Muscle of back (tissue), 11 donors: ENCODE measurements around the gene TMEM184A. TPM values are rescaled to one million over a fixed set of nuclear protein-coding genes. Genes with fewer than 3 reads are reported as not detected.
A peak's percentile ranks its signal among the peaks of the same experiment; 100 is the strongest.

Experiments used
- DNase-seq, 3 donors: peaks; one replicate each; pipeline versions ENCODE4 v3.0.0 to v3.0.0-alpha.2; 2013
- polyA plus RNA-seq, 10 donors: library from polyadenylated mRNA; unstranded; fragments of 120-200 nt; gene quantifications; one replicate each; pipeline ENCODE4 v1.2.1, GENCODE V29; 2013; ENCODE audit not compliant: insufficient read length in 10 of 10

TMEM184A gene
- polyA plus RNA-seq, 10 donors = 0.42 to 1.6 (median 0.67) TPM

DNA sequence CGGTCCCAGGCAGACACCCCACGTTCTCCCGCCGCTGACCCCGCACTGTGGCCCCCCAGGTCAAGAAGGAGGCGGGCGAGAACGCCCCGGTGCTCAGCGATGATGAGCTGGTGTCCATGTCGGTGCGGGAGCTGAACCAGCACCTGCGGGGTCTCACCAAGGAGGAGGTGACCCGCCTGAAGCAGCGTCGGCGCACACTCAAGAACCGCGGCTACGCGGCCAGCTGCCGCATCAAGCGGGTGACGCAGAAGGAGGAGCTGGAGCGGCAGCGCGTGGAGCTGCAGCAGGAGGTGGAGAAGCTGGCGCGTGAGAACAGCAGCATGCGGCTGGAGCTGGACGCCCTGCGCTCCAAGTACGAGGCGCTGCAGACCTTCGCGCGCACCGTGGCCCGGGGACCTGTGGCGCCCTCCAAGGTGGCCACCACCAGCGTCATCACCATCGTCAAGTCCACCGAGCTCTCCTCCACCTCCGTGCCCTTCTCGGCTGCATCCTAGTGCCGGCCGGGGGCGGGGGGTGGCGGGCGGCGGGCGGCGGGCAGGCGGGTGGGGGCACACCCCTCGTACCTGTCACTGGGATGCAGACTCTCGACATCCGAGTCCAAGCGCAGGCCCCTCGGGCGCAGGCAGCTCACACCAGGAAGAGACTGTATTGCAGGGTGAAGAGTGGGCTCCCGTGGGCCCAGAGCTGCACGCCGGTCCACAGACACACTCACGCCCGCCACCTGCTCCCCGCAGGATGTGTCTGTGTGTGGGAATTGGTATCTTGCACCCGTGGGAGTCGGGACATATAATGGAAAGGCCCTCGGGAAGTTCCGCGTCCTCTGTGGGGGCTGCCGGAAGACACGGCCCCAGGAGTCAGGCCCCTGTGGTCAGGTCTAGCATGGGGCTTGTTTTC lies 15.9 kb downstream of the TMEM184A start:
- DNase-seq = no peak

DNA sequence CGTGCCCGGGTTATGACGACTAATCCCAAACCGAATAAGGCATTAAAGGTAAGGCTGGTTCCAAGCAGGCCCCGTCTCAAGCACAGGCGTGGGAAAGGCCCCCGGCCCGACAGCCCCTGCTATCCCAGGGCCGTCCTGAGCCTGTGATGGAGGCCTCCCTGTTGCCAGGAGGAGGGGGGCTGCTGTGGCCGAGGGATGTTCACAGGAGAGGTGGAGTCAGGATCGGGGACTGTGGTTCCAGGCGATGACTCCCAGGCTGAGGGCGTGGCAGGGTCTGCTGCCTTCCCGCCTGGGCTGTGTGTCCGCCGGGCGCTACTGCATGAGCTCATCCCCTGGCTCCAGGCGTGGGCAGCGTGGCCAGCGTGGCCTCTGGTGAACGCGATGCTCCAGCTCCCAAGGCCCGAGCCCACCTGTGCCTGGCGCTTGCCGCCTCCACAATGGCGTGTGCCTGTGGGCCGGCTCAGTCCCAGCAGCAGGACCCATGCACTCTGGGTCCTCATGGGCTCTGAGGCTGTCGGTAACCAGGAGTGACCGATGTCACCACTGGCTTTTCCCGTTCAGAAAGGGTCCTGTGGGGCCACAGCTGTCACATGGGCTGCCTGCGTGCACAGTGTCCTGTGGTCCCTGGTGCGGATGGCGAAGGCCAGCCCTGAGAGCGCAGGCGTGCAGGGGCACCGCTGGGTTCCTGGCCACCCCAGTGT lies 16.7 kb downstream of the TMEM184A start:
- peak in 1 of 3 donors; percentile 56 for DNase-seq

- no peak for DNase-seq
Measured at GRCh38 chr7:1538544-1539180, 17.3 kb downstream of the TMEM184A start.

DNA sequence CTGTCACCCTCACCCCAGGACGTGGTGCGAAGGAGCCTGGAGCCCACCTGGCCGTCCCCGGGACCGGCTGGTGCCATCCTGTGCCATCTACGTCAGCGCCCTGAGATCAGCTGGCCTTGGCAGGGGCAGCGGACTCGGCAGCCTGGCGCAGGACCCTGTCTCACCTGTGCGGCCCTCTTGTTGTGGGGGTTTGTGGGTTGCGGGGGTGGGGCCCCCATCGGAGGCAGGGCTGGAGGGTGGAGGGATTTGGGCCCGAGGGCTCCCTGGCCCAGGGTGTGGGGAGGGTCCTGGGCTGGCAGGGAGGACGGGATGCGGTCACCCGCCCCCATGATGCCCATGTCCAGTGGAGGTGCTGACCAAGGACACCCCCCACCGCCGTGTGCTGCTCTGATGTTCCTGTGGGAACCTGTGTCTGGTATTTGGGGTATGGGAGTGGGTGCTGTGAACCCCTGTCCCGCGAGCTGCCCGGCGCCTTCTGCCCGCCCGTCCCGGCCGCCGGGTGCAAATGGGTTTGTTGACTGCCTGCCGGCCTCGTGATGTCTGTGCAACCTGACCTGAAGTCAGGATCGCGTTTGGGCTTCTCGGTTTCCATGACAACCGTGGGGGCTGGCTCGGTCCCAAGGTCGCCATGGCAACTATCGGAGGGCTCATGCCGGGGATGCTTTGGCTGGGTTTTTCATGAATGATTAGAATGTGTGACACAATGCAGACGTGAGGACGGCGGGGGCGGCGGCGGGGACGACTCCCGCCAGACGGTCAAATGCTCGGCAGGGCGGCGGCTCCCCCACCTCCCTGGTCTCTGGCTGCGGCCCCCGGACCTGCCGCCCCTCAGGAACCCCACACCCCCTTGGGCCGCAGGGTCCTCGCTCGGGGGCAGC lies 18.2 kb downstream of the TMEM184A start:
- peak; percentile 82 to 91 (median 91) for DNase-seq

DNA sequence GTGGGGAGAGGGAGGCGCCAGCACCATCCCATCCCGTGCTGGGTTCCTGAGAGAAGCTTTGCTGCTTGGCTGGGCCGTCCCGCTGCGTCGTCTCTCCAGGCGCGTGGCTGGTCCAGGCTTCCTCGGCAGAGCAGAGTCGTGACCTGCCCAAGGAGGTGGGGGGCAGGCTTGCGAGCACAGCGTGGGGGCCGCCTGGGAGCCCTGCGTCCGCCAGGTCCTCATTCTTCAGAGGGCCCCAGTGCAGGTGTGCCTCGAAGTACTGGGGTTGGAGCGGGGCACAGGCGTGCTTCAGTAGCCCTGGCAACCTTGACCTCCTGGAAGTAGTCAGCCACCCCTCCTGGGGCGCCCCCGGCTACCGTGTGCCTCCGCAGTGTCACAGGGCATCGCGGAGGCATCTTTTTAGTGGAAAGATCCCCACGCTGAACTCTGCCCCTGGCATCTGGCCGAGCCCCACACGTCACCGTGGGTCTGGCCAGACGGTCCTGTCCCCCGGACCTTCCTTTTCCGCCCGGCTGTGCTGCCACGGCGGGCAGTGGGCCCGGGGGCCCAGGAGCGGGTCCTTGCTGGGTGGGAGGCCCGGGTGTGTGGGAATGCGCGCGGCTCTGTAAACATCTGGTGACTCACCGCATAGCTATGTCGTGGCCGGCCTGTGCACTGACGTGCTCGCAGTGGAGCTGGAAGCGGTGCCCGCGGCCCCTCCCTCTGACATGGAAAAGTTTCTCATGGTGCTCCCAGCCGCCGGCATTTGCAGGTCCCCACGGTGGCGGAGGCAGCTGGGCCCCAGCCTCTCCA lies 19.1 kb downstream of the TMEM184A start:
- DNase-seq = peak; percentile 95 to 97 (median 97)

GRCh38 chr7:1536455-1536742 lies 19.6 kb downstream of the TMEM184A start:
- no peak for DNase-seq

GRCh38 chr7:1535701-1536454 lies 20.1 kb downstream of the TMEM184A start:
- peak in 1 of 3 donors; percentile 28 for DNase-seq

GRCh38 chr7:1535100-1535458 lies 20.9 kb downstream of the TMEM184A start:
- DNase-seq = no peak

GRCh38 chr7:1534330-1535099 lies 21.5 kb downstream of the TMEM184A start:
- DNase-seq = peak in 1 of 3 donors; percentile 9

DNA sequence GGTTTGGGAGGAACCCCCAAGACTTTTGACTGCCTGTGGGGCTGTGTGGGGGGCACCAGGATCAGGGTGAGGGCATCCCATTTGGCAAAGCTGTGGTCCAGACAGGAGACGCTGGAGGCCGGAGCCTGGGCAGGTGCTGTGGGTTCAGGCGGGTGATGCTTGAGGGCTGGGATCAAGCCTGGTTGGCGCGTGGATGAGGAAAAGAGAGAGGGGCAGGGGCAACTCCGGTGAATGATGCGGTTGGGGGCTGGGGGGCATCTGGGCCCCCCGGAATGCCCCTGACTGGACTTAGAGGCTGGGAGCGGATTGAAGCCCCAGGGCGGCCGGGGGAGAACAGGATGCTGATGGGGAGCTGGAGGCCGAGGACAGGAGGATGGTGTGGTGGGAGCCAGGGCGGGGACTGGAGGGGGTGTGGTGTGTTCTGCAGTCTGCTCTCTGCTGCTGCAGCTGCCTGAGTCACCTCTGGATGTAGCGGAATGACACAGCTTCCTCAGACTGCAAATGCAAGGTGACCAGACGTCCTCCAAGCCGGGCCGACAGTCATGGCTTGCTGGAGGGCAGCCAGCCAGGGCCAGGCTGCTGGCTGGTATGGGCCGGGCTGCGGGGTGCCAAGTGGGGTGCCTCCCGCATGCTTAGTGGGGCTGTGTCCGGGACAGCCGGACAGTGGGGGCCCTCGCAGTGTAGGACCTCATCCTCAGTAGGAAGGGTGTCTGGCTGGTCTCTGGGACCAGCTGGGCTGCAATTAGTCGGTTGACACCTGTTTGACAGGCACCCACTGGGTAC lies 22.3 kb downstream of the TMEM184A start:
- DNase-seq = peak in 2 of 3 donors; percentile 60 to 69

DNA sequence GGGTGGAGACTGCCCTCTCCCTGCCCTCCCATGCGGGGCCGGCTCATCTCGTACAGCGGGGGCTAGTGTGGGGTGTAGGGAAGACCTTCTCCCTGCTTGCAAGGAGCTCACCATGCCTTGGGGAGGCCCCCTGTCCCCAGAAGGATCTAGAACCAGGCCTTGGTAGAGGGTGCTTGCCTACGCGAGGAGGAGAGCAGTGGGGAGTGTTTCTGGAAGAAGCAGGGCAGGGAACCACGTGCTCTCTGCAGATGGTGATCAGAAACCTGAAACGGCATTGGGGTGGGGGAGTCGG lies 22.8 kb downstream of the TMEM184A start:
- DNase-seq = no peak

DNA sequence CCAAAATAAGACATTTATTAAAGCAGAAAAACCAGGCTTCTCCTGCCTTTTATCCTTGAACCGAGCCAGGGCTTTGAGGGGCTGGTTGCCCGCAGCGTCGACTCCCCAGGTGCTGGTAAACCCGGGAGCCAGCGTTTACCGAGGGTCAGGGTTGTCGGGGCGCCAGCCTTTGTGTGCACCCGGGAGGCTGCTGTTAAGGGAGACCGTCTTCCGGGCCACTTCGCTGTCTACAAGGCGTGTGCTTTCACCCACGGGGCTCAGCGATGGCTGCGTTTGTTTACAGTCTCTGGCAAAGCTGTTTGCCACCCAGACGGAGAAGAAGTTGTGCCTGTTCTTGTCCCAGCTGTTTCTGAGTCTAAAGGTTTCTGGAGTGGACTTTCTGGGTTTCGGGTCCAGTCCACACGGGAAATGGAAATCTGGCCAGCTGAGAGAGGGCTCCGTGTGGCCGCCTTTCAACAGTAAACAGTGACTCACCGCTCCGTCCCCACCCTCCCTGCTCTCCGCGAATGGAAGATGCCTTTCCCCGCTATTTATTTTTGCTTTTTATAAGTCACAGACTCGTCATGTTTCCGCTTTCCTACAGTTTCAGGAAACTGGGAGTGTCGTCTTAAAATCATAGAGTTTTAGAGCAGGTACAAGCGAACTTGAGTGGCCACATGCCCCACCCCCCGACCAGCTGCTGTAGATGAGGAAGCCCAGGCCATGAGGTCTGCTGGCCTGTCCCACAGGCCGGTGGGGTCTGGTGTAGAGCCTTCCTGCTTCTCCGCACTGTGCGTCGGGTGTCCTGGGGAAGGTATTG lies 23.4 kb downstream of the TMEM184A start:
- DNase-seq = peak; percentile 72 to 88 (median 79)

DNA sequence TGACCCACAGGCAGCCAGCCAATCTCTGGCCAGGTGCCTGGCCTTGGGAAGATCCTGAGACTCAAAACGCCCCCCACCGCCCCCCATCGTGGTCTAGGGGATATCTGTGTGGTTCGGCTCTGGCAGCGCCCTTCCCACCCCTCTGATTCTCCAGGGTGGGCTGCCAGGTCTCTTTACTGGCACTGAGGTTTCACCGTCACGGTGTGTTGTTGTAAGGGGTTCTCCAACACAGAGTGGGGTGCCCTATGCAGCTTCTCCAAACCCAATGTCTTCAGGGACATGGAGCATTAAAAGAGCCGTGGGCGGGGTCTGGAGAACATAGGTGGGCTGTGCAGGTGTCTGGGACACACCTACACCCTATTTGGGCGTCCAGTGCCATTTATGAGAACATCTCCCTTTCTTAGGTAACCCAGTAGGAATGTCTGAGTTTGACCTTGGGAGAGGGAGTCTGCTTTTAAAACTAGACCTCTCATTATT lies 24.0 kb downstream of the TMEM184A start:
- DNase-seq = no peak

DNA sequence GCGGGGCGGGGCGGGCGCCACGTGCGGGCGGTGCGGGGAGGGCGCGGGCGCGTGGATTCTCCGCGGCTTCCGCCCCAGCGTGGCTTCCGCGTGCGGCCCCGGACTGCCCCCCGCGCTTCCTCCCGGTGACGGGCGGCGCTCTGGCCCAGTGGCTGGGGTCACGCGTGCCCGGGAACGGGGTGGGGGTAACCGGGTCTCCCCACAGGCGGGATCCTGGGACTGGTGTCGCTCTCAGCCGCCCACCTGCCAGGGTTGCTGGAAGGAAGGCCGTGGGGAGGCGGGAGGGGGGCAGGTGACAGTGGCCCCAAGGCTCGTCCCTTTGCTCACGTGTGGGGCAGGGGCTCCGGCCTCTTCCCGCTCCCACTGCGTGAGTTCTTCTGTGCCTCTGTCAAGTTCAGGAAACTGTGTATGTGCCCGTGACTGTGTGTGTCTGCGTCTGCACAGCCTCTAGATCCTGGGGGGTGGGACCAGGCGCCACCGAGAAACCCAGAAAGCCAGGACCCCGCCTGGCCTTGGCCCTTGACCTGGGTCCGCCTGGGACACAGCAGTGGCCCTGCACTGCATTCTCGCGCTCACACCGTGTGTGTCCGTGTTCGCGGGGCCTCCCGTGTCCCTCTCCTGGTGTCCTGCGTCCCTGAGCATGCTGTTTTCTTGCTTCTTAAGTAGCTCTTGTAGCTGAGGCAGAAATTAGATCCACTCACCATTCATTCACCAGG lies 24.6 kb downstream of the TMEM184A start:
- peak in 1 of 3 donors; percentile 71 for DNase-seq

- no peak for DNase-seq
Measured at GRCh38 chr7:1530946-1531262, 25.1 kb downstream of the TMEM184A start.

GRCh38 chr7:1529383-1530116 lies 26.5 kb downstream of the TMEM184A start:
- DNase-seq = peak in 1 of 3 donors; percentile 8
